ENCODE measurements around the gene ARMC2.

DNA sequence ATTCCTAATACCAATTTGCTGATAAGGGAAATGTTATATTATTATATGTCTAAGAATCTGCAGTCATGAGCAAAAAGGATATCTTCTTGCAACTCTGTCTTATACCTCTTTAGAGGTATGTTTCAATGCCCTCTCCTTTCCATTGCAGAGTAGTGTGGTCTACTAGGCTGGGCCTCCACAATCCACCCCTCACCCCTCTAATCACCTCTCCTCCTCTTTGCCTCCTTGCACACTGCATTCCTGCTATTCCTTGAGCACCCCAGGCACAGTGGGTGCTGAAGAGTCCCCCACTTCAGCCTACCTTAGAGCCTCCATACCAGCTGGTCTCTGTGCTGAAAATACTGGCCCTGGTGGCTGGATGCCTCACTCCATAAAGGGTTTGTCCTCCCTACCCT lies 26.9 kb downstream of the ARMC2 start:
- no peak for TF ChIP-seq POLR2A (IDR thresholded peaks at IDR 0.05; ENCODE audit: low read length)
- TF ChIP-seq GATA1 (IDR thresholded peaks at IDR 0.05; ENCODE audit: low read depth, low read length), result no peak

Measured in erythroblast (primary cell).